GM12874 (cell line): ENCODE data around the gene ZNF443.
A peak's percentile ranks its signal among the peaks of the same experiment; 100 is the strongest.

Experiments used
- TF ChIP-seq, protein P1 (sequence below): IDR thresholded peaks from 2 replicates; pipeline ENCODE4 v1.5.1; 2011; ENCODE audit warnings: low read depth, mild to moderate bottlenecking, control low read depth, low read length, moderate library complexity; ENCODE audit not compliant: insufficient read depth

Gene ZNF443

DNA sequence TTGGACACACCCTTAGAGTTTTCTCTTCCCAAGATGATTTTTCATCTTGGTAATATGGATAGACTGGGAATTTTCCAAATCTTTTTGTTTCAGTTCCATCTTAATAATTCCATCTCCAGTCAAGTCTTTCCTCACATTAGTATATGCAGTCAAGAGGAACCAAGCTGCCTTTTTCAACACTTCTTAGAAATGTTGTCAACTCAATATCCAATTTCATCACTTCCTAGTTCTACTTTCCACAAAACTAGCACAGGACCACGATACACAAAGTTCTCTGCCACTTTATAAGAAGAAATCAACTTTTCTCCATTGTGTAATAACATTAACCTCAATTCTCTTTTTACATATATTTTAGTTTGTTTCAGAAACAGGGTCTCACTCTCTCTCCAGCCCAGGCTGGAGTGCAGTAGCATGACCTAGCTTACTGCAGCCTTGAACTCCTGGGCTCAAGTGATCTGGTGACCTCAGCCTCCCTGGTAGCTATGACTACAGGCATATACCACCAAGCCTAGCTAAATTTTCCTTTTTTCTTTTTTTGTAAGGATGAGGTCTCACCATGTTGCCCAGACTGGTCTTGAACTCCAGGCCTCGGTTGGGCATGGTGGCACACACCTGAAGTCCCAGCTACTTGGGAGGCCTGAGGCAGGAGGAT lies 15.5 kb downstream of the ZNF443 start:
- TF ChIP-seq, protein P1, sequence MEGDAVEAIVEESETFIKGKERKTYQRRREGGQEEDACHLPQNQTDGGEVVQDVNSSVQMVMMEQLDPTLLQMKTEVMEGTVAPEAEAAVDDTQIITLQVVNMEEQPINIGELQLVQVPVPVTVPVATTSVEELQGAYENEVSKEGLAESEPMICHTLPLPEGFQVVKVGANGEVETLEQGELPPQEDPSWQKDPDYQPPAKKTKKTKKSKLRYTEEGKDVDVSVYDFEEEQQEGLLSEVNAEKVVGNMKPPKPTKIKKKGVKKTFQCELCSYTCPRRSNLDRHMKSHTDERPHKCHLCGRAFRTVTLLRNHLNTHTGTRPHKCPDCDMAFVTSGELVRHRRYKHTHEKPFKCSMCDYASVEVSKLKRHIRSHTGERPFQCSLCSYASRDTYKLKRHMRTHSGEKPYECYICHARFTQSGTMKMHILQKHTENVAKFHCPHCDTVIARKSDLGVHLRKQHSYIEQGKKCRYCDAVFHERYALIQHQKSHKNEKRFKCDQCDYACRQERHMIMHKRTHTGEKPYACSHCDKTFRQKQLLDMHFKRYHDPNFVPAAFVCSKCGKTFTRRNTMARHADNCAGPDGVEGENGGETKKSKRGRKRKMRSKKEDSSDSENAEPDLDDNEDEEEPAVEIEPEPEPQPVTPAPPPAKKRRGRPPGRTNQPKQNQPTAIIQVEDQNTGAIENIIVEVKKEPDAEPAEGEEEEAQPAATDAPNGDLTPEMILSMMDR: no peak

DNA sequence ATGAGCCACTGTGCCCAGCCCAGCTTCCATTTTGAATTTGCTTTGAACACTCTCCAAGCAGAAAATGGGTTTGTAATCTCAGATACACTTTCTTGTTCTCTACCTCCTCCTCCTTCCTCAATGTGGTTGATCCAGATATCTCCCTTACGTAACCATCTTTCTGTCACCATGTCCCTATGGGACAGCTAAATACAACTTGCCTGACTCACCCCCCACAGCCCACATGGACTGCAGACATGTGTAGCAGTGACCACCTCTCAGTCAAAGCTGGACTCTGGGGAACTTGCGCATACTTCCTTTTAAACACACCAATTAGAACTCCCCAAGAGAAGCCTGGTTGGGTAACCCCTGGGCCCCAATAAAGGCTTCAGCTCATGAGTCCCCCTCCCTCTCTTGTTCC lies 28.9 kb downstream of the ZNF443 start:
- TF ChIP-seq, protein P1: no peak

DNA sequence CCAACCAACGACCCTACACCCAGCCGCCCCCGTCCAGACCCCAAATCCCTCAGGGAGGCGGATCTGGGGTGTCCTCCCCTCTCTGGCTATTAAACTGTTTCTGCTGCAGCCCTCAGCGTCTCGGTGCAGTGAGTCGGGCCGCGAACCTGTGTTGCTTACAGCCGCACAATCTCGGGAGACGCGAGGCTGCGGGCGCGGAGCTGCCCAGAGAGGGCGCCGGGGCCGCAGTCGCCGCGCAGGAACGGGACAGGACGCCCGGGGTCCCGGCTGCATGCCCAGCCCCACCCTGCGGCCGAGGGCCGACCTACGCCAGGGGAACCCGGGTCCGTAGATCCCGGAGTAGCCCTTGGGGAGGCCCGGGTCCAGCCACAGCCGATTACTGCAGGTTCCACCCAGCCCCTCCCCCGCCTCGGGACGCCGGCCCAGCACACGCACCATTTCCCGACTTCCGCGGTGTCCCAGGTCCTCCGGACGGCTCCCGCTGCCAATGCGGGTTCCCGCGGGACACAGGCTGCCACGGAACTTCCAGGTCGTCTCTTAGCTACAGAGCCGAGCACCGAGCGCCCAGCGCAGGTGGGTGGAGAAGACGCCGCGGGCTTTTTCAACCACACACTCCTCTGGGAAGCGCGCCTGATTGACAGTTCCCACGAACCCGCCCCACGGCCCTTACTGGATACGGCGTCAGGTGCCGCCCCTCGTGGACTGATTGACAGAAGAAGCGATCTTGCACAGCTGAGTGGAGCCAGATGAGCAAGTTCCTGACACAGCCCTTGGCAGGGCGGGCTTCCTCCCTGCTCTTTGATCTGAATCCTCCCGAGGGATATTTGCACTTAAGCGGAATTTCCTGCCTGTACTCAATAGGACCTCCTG lies 40.0 kb downstream of the ZNF443 start, which contains the start of gene ZNF799:
ZNF799 (minus strand) TSS at position 639 of the 870 bp plus-strand sequence; CDS start at position 438, 201 bp downstream.
- TF ChIP-seq, protein P1: 0 out of 2 replicates have a peak, but pooled peaks have one; percentile 15

DNA sequence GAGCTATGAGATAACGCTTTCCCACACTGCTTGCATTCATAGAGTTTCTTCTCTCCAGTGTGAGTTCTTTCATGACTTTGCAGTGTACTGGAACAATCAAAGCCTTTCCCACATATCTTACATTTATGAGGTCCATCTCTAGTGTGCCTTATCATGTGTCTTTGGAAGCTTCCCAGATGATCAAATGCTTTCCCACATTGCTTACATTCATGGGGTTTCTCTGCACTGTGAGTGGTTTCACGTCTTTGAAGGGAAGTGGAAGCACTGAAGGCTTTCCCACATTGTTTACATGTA lies 60.4 kb downstream of the ZNF443 start:
- TF ChIP-seq, protein P1: no peak

DNA sequence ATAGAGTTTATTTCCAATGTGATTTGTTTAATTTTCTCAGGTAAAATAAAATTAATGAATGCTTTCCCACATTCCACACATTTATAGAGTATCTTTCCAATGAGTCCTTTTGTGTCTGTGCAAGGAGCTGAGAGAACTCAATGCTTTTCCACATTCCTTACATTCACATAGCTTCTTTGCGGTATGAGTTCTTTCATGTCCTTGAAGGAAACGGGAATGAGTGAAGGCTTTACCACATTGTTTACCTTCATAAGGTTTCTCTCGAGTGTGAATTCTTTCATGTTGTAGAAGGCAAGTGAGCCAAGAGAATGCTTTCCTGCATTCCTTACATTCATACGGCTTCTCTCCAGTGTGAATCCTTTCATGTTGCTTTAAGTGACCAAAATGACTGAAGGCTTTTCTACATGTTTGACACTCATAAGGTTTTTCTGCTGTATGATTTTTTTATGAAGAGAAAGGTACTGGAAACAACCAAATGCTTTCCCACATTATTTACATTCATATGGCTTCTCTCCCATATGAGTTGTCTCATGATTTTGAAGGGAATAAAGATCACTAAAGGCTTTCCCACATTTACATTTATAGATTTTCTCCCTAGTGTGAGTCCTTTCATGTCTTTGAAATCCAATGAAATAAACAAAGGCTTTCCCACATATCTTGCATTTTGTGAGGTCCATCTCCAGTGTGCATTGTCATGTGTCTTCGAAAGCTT lies 60.9 kb downstream of the ZNF443 start:
- TF ChIP-seq, protein P1: no peak
